ENCODE data around the gene NKD1. TPM values are rescaled to one million over a fixed set of nuclear protein-coding genes. Genes with fewer than 3 reads are reported as not detected.

NKD1 gene
- total and polyA plus RNA-seq, 9 donors = 2.5 to 72.1 (median 12.7) TPM

- intact Hi-C loops (cut with DNase I) = no loop called here
- no peaks in the 10 kb centered on the region for H3K36me3 ChIP-seq
- 97 to 99% (median 97%) methylated on average over 5 of the region's 5 CpGs for WGBS, 3 donors
- TF ChIP-seq CTCF (IDR thresholded peaks at IDR 0.05) (no peak), POLR2A (IDR thresholded peaks at IDR 0.05) (no peak), EP300 (IDR thresholded peaks at IDR 0.05) (no peak)
- H3K27me3 ChIP-seq = no peaks in the 10 kb centered on the region
- H3K4me1 ChIP-seq (ENCODE audit: insufficient read depth) = no peaks in the 10 kb centered on the region
- H3K4me3 ChIP-seq = no peak overlapping the region
- no peak for DNase-seq
- H3K9me3 ChIP-seq = no peaks in the 10 kb centered on the region
- no peak overlapping the region for H3K27ac ChIP-seq
Observed at GRCh38 chr16:50565428-50565827, 17.2 kb downstream of the NKD1 start.

- H3K4me1 ChIP-seq (ENCODE audit: insufficient read depth) = no peaks in the 10 kb centered on the region
- intact Hi-C loops (cut with DNase I) = no loop called here
- TF ChIP-seq CTCF (IDR thresholded peaks at IDR 0.05) = no peak
- no peak for TF ChIP-seq EP300 (IDR thresholded peaks at IDR 0.05)
- no peak for TF ChIP-seq POLR2A (IDR thresholded peaks at IDR 0.05)
Observed at GRCh38 chr16:50566014-50566962, 18.1 kb downstream of the NKD1 start.

GRCh38 chr16:50567651-50568050, 19.5 kb downstream of the NKD1 start:
- Histone ChIP-seq H3K36me3 (no peaks in the 10 kb centered on the region), H3K9me3 (no peaks in the 10 kb centered on the region), H3K4me1 (ENCODE audit: insufficient read depth) (no peaks in the 10 kb centered on the region), H3K27me3 (no peaks in the 10 kb centered on the region), H3K4me3 (no peak overlapping the region), H3K27ac (no peak overlapping the region)
- DNase-seq = no peak
- WGBS, 3 donors = 61 to 86% (median 77%) methylated on average over 5 of the region's 5 CpGs
- no peak for TF ChIP-seq POLR2A (IDR thresholded peaks at IDR 0.05)
- TF ChIP-seq CTCF (IDR thresholded peaks at IDR 0.05) = no peak
- no peak for TF ChIP-seq EP300 (IDR thresholded peaks at IDR 0.05)
- intact Hi-C loops (cut with DNase I) = no loop called here

More at GRCh38 chr16:50566014-50566962, 18.1 kb downstream of the NKD1 start:
- no peak for DNase-seq
- Histone ChIP-seq H3K36me3 (no peaks in the 10 kb centered on the region), H3K9me3 (no peaks in the 10 kb centered on the region), H3K4me3 (no peak overlapping the region), H3K27me3 (no peaks in the 10 kb centered on the region), H3K27ac (no peak overlapping the region)
- WGBS, 3 donors = 86 to 87% (median 86%) methylated on average over 7 of the region's 7 CpGs

GRCh38 chr16:50568187-50568815, 20.1 kb downstream of the NKD1 start:
- DNase-seq = no peak

More at GRCh38 chr16:50568187-50568815, 20.1 kb downstream of the NKD1 start:
- Histone ChIP-seq H3K36me3 (no peaks in the 10 kb centered on the region), H3K4me3 (no peak overlapping the region), H3K27ac (no peak overlapping the region), H3K27me3 (no peaks in the 10 kb centered on the region), H3K9me3 (no peaks in the 10 kb centered on the region), H3K4me1 (ENCODE audit: insufficient read depth) (peaks cover 4% of the 10 kb centered on the region)
- no peak for TF ChIP-seq CTCF (IDR thresholded peaks at IDR 0.05)
- TF ChIP-seq POLR2A (IDR thresholded peaks at IDR 0.05) = no peak
- no peak for TF ChIP-seq EP300 (IDR thresholded peaks at IDR 0.05)
- WGBS, 3 donors = 62 to 84% (median 76%) methylated on average over 9 of the region's 9 CpGs
- intact Hi-C loops (cut with DNase I) = no loop called here
